MM.1S (cell line): Measurements from ENCODE around the gene NFAT5.
"Not testable (repeated sequence)": the region's sequence is repeated elsewhere in the genome, so short reads cannot be mapped to it uniquely, and the experiment has no call there.

Source experiments
- DNase-seq: peaks from one replicate; pipeline ENCODE4 v3.0.0-alpha.2; 2015
- H2AFZ ChIP-seq: fragments of 300-600 bp; sonication (generic); 2 replicates; pipeline ENCODE4 v1.6.0; 2016; ENCODE audit warnings: antibody characterized with exemption, low read length
- H3F3A ChIP-seq: fragments of 300-600 bp; sonication (generic); 2 replicates; pipeline ENCODE4 v1.6.1; 2016; ENCODE audit warnings: mild to moderate bottlenecking, antibody characterized with exemption, low read length, moderate library complexity, mixed read lengths; ENCODE audit not compliant: insufficient read depth
- H3K27ac ChIP-seq: fragments of 300-600 bp; sonication (generic); 2 replicates; pipeline ENCODE4 v1.5.1; 2016; ENCODE audit warnings: mild to moderate bottlenecking, low read length
- H3K27me3 ChIP-seq: fragments of 300-600 bp; sonication (generic); replicated peaks from 2 replicates; pipeline ENCODE4 v1.6.0; 2016; ENCODE audit warnings: low read length; ENCODE audit not compliant: insufficient read depth
- H3K36me3 ChIP-seq: fragments of 300-600 bp; sonication (generic); replicated peaks from 2 replicates; pipeline ENCODE4 v1.6.1; 2016; ENCODE audit warnings: mild to moderate bottlenecking, low read length, mixed read lengths; ENCODE audit not compliant: insufficient read depth
- H3K4me1 ChIP-seq: fragments of 300-600 bp; sonication (generic); 2 replicates; pipeline ENCODE4 v1.6.1; 2016; ENCODE audit warnings: low read length, mixed read lengths
- H3K4me2 ChIP-seq: fragments of 300-600 bp; sonication (generic); 2 replicates; pipeline ENCODE4 v1.6.0; 2016; ENCODE audit warnings: low read depth, low read length
- H3K4me3 ChIP-seq: fragments of 300-600 bp; sonication (generic); 2 replicates; pipeline ENCODE4 v1.5.1; 2016; ENCODE audit warnings: low read length, mixed read lengths
- H3K79me2 ChIP-seq: fragments of 300-600 bp; sonication (generic); 2 replicates; pipeline ENCODE4 v1.6.1; 2016; ENCODE audit warnings: mixed run types, low read length, mixed read lengths
- H3K9ac ChIP-seq: fragments of 300-600 bp; sonication (generic); 2 replicates; pipeline ENCODE4 v1.6.1; 2016; ENCODE audit warnings: low read length, mixed read lengths
- H3K9me2 ChIP-seq: fragments of 300-600 bp; sonication (generic); replicated peaks from 2 replicates; pipeline ENCODE4 v1.6.1; 2016; ENCODE audit warnings: mild to moderate bottlenecking, low read length, mixed read lengths; ENCODE audit not compliant: insufficient read depth
- H3K9me3 ChIP-seq: fragments of 300-600 bp; sonication (generic); replicated peaks from 2 replicates; pipeline ENCODE4 v1.6.1; 2016; ENCODE audit warnings: mild to moderate bottlenecking, low read length, mixed read lengths; ENCODE audit not compliant: insufficient read depth
- H4K20me1 ChIP-seq: fragments of 300-600 bp; sonication (generic); 2 replicates; pipeline ENCODE4 v1.6.1; 2016; ENCODE audit warnings: mild to moderate bottlenecking, low read length, moderate library complexity, mixed read lengths; ENCODE audit not compliant: insufficient read depth
- CTCF ChIP-seq: fragments of 300-600 bp; sonication (generic); IDR thresholded peaks from 2 replicates; pipeline ENCODE4 v1.5.1; 2016; ENCODE audit warnings: antibody characterized with exemption, low read length, mixed read lengths
- EZH2 ChIP-seq: fragments of 300-600 bp; sonication (generic); optimal IDR thresholded peaks from 2 replicates; pipeline ENCODE3; 2017; ENCODE audit warnings: low read depth, mild to moderate bottlenecking, antibody characterized with exemption, low read length, mixed read lengths
- EZH2phosphoT487 ChIP-seq: fragments of 300-600 bp; sonication (generic); IDR thresholded peaks from 2 replicates; pipeline ENCODE4 v1.6.1; 2018; ENCODE audit warnings: antibody characterized with exemption, low read length

NFAT5 gene

GRCh38 chr16:69626256-69626655 is 60.5 kb downstream of the NFAT5 start:
- Histone ChIP-seq H3K27ac (no peak overlapping the region), H3K4me3 (no peak overlapping the region), H2AFZ (no peak overlapping the region), H3K9me3 (no peaks in the 10 kb centered on the region), H3K4me2 (no peak overlapping the region), H3K79me2 (0 out of 2 replicates have a peak, but pooled peaks cover 4% of the 10 kb centered on the region), H4K20me1 (no peaks in the 10 kb centered on the region), H3K4me1 (no peaks in the 10 kb centered on the region), H3K9me2 (no peaks in the 10 kb centered on the region), H3K9ac (no peak overlapping the region), H3K36me3 (no peaks in the 10 kb centered on the region), H3K27me3 (no peaks in the 10 kb centered on the region), H3F3A (peaks cover 3% of the 10 kb centered on the region; the same call in 1 of the 2 replicates)
- no peak for DNase-seq
- no peak for TF ChIP-seq CTCF
- TF ChIP-seq EZH2phosphoT487, result no peak
- no peak for TF ChIP-seq EZH2

GRCh38 chr16:69632828-69633227 is 67.1 kb downstream of the NFAT5 start:
- Histone ChIP-seq H3K27ac (no peak overlapping the region), H3K9ac (no peak overlapping the region), H3K9me3 (no peaks in the 10 kb centered on the region), H3K4me3 (no peak overlapping the region), H3K9me2 (no peaks in the 10 kb centered on the region), H3K27me3 (no peaks in the 10 kb centered on the region), H3K4me2 (no peak overlapping the region), H4K20me1 (no peaks in the 10 kb centered on the region), H3F3A (no peaks in the 10 kb centered on the region), H3K36me3 (no peaks in the 10 kb centered on the region), H3K4me1 (no peaks in the 10 kb centered on the region), H2AFZ (no peak overlapping the region), H3K79me2 (no peaks in the 10 kb centered on the region)
- no peak for DNase-seq
- TF ChIP-seq EZH2 (no peak), CTCF (no peak), EZH2phosphoT487 (no peak)

GRCh38 chr16:69633375-69633774 is 67.6 kb downstream of the NFAT5 start:
- Histone ChIP-seq H3K4me2 (no peak overlapping the region), H3K9me2 (no peaks in the 10 kb centered on the region), H4K20me1 (no peaks in the 10 kb centered on the region), H3K4me3 (no peak overlapping the region), H3K27ac (no peak overlapping the region), H3K36me3 (no peaks in the 10 kb centered on the region), H3K9ac (no peak overlapping the region), H3K4me1 (no peaks in the 10 kb centered on the region), H2AFZ (no peak overlapping the region), H3K27me3 (no peaks in the 10 kb centered on the region), H3F3A (no peaks in the 10 kb centered on the region), H3K79me2 (no peaks in the 10 kb centered on the region), H3K9me3 (no peaks in the 10 kb centered on the region)
- TF ChIP-seq EZH2 (no peak), EZH2phosphoT487 (no peak), CTCF (no peak)
- no peak for DNase-seq

DNA sequence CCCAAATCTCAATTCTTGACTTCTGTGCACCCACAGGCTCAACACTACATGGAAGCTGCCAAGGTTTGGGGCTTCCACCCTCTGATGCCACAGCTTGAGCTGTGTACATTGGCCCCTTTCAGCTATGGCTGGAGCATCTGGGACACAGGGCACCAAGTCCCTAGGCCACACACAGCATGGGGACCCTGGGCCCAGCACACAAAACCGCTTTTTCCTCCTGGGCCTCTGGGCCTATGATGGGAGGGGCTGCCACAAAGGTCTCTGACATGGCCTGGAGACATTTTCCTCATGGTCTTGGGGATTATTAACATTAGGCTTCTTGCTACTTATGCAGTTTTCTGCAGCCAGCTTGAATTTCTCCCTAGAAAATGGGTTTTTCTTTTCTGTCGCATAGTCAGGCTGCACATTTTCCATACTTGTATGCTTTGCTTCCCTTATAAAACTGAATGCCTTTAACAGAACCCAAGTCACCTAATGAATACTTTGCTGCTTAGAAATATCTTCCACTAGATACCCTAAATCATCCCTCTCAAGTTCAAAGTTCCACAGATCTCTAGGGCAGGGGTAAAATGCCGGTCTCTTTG is 70.9 kb downstream of the NFAT5 start:
- H3K4me2 ChIP-seq, H4K20me1 ChIP-seq, H3K27ac ChIP-seq, H2AFZ ChIP-seq, H3K4me3 ChIP-seq, H3F3A ChIP-seq, H3K9ac ChIP-seq, H3K9me3 ChIP-seq, H3K79me2 ChIP-seq, DNase-seq, H3K27me3 ChIP-seq, H3K36me3 ChIP-seq, H3K4me1 ChIP-seq, H3K9me2 ChIP-seq: not testable (repeated sequence)

- not testable (repeated sequence) for H3K9ac ChIP-seq, H3K9me3 ChIP-seq, H3K36me3 ChIP-seq, H3K4me1 ChIP-seq, H3K79me2 ChIP-seq, H3K4me3 ChIP-seq, H4K20me1 ChIP-seq, DNase-seq, H3K27me3 ChIP-seq, H3K9me2 ChIP-seq, H3F3A ChIP-seq, H2AFZ ChIP-seq, H3K27ac ChIP-seq, H3K4me2 ChIP-seq
Measured at GRCh38 chr16:69637206-69637865, 71.6 kb downstream of the NFAT5 start.

- H3F3A ChIP-seq, H3K9me2 ChIP-seq, H2AFZ ChIP-seq, H3K9me3 ChIP-seq, H3K36me3 ChIP-seq, H4K20me1 ChIP-seq, H3K27me3 ChIP-seq, H3K4me1 ChIP-seq, H3K4me2 ChIP-seq, H3K9ac ChIP-seq, H3K4me3 ChIP-seq, DNase-seq, H3K27ac ChIP-seq, H3K79me2 ChIP-seq: not testable (repeated sequence)
Measured at GRCh38 chr16:69643997-69644396, 78.2 kb downstream of the NFAT5 start.
